A549 (cell line): ENCODE data around the gene TP53BP2. TPM values are rescaled to one million over a fixed set of nuclear protein-coding genes. Genes with fewer than 3 reads are reported as not detected.
A peak's percentile ranks its signal among the peaks of the same experiment; 100 is the strongest.

ENCODE experiments used
- ATAC-seq, 2 experiments: fragments of 200-7000 bp in 1 of 2; fragments of >200 bp in 1 of 2; cut with Nextera tagmentation in 1 of 2; cut with Tn5 transposase in 1 of 2; 3 replicates each; pipeline versions ENCODE4 v1.8.0 to v1.9.1; 2018 to 2020; ENCODE audit warnings: mild to moderate bottlenecking in 1 of 2, moderate library complexity in 1 of 2
- CTCF ChIA-PET: fragments of 300-600 bp; sonication (Branson Sonifier 250); formaldehyde crosslinking; extraction: SDS; loops from one replicate; lab custom pipeline; 2021; ENCODE audit warnings: antibody characterized with exemption, inconsistent platforms; lab: Yijun Ruan, JAX
- POLR2A ChIA-PET: fragments of 350-600 bp; formaldehyde crosslinking; extraction: SDS; loops from one replicate; lab custom pipeline; 2021; ENCODE audit warnings: antibody characterized with exemption, inconsistent platforms; lab: Yijun Ruan, JAX
- DNase-seq, 2 experiments: peaks; one replicate each; pipeline versions ENCODE4 v3.0.0 to v3.0.0-alpha.2; 2011 to 2016; ENCODE audit warnings: low read depth in 1 of 2, low spot score in 1 of 2
- FAIRE-seq: peaks from 2 replicates; lab custom pipeline; 2011; peaks lifted over from hg19 to GRCh38; lab: Jason Lieb, UNC
- H3K27ac ChIP-seq, 2 experiments: fragments of >200 bp; sonication (Bioruptor Twin); formaldehyde crosslinking; 3 replicates each; pipeline ENCODE4 v1.5.1; 2016 to 2017
- H3K4me1 ChIP-seq: fragments of >200 bp; sonication (Bioruptor Twin); formaldehyde crosslinking; 3 replicates; pipeline ENCODE4 v1.6.1; 2016
- H3K4me2 ChIP-seq: fragments of >200 bp; sonication (Bioruptor Twin); formaldehyde crosslinking; 3 replicates; pipeline ENCODE4 v1.6.1; 2016
- H3K4me3 ChIP-seq: fragments of >200 bp; sonication (Bioruptor Twin); formaldehyde crosslinking; 3 replicates; pipeline ENCODE4 v1.5.1; 2016
- H3K9me3 ChIP-seq: fragments of >200 bp; sonication (Bioruptor Twin); formaldehyde crosslinking; 3 replicates; pipeline ENCODE4 v1.6.1; 2016
- CEBPB ChIP-seq, 2 experiments: fragments of >200 bp in 1 of 2; sonication (Bioruptor Twin) in 1 of 2; formaldehyde crosslinking in 1 of 2; IDR thresholded peaks; 2 replicates each; pipeline ENCODE4 v1.6.1; 2012 to 2016
- CHD2 ChIP-seq: fragments of 150-350 bp; IDR thresholded peaks from 2 replicates; pipeline ENCODE4 v1.6.1; 2014; ENCODE audit warnings: low read length; ENCODE audit not compliant: partially characterized antibody
- CHD4 ChIP-seq: fragments of 200-600 bp; sonication (generic); IDR thresholded peaks from 2 replicates; pipeline ENCODE4 v1.6.1; 2016; ENCODE audit warnings: antibody characterized with exemption, mild to moderate bottlenecking, borderline replicate concordance
- FOSB ChIP-seq: fragments of 250-450 bp; sonication (Bioruptor Pico); IDR thresholded peaks from 2 replicates; pipeline ENCODE4 v1.5.0; 2020; ENCODE audit warnings: mild to moderate bottlenecking, moderate library complexity
- FOSL2 ChIP-seq, 2 experiments: fragments of 450-650 bp in 1 of 2; fragments of >200 bp in 1 of 2; sonication (Bioruptor Twin) in 1 of 2; formaldehyde crosslinking; IDR thresholded peaks; 2 replicates each; pipeline versions ENCODE4 v1.5.0 to v1.6.1; 2016 to 2020; ENCODE audit warnings: mild to moderate bottlenecking in 1 of 2, moderate library complexity in 1 of 2
- FOXS1 ChIP-seq: fragments of 250-450 bp; sonication (Bioruptor Pico); IDR thresholded peaks from 2 replicates; pipeline ENCODE4 v1.5.0; 2020; ENCODE audit warnings: mild to moderate bottlenecking, moderate library complexity
- GATA3 ChIP-seq: IDR thresholded peaks from 2 replicates; pipeline ENCODE4 v1.6.1; 2012; ENCODE audit warnings: borderline replicate concordance
- HDAC2 ChIP-seq: fragments of 200-600 bp; sonication (generic); IDR thresholded peaks from 2 replicates; pipeline ENCODE4 v1.6.1; 2016
- HEYL ChIP-seq: fragments of 250-450 bp; sonication (Bioruptor Pico); IDR thresholded peaks from 2 replicates; pipeline ENCODE4 v1.8.0; 2021; ENCODE audit warnings: mild to moderate bottlenecking, moderate library complexity
- HOXA7 ChIP-seq: fragments of 250-450 bp; sonication (Bioruptor Pico); IDR thresholded peaks from 2 replicates; pipeline ENCODE4 v1.5.0; 2020; ENCODE audit warnings: mild to moderate bottlenecking, moderate library complexity
- HOXB13 ChIP-seq: fragments of 250-450 bp; sonication (Bioruptor Pico); IDR thresholded peaks from 2 replicates; pipeline ENCODE4 v1.5.0; 2020; ENCODE audit warnings: low read depth, mild to moderate bottlenecking, moderate library complexity
- JUN ChIP-seq, 2 experiments: fragments of >200 bp; sonication (Bioruptor Twin); formaldehyde crosslinking; IDR thresholded peaks; 2 replicates in 1 of 2; 3 replicates in 1 of 2; pipeline ENCODE4 v1.6.1; 2016 to 2017
- JUNB ChIP-seq: fragments of >200 bp; sonication (Bioruptor Twin); formaldehyde crosslinking; IDR thresholded peaks from 2 replicates; pipeline ENCODE4 v1.6.1; 2016
- MYC ChIP-seq: IDR thresholded peaks from 2 replicates; pipeline ENCODE4 v1.6.1; 2012; ENCODE audit warnings: mild to moderate bottlenecking, inconsistent platforms, low read length, improper control_type of control experiment, borderline replicate concordance
- POLR2AphosphoS2 ChIP-seq: conservative IDR thresholded peaks from 2 replicates; pipeline ENCODE4 v1.6.1; 2012; ENCODE audit warnings: low read length, improper control_type of control experiment, inconsistent platforms
- RARB ChIP-seq: fragments of 250-450 bp; sonication (Bioruptor Pico); IDR thresholded peaks from 2 replicates; pipeline ENCODE4 v1.8.0; 2021; ENCODE audit warnings: mild to moderate bottlenecking, moderate library complexity
- RCOR1 ChIP-seq: fragments of 150-350 bp; IDR thresholded peaks from 2 replicates; pipeline ENCODE4 v1.6.1; 2014; ENCODE audit warnings: antibody characterized with exemption, low read length, low read depth
- REST ChIP-seq: fragments of 200-600 bp; sonication (generic); IDR thresholded peaks from 2 replicates; pipeline ENCODE4 v1.6.1; 2016; ENCODE audit warnings: antibody characterized with exemption, mild to moderate bottlenecking, moderate library complexity
- RFX5 ChIP-seq: fragments of 450-650 bp; IDR thresholded peaks from 2 replicates; pipeline ENCODE4 v1.7.1; 2014; ENCODE audit warnings: antibody characterized with exemption, mild to moderate bottlenecking, moderate library complexity
- SMC3 ChIP-seq: fragments of >200 bp; sonication (Bioruptor Twin); formaldehyde crosslinking; IDR thresholded peaks from 3 replicates; pipeline ENCODE4 v1.6.1; 2018; ENCODE audit warnings: inconsistent platforms
- SREBF2 ChIP-seq: fragments of 450-650 bp; IDR thresholded peaks from 2 replicates; pipeline ENCODE4 v1.6.1; 2014; ENCODE audit warnings: mild to moderate bottlenecking, moderate library complexity
- TFCP2L1 ChIP-seq: fragments of 250-450 bp; sonication (Bioruptor Pico); IDR thresholded peaks from 2 replicates; pipeline ENCODE4 v1.5.0; 2021; ENCODE audit warnings: mild to moderate bottlenecking
- TP53 ChIP-seq: fragments of 250-450 bp; sonication (Bioruptor Pico); IDR thresholded peaks from 2 replicates; pipeline ENCODE4 v1.5.0; 2021; ENCODE audit warnings: mild to moderate bottlenecking, moderate library complexity
- USF2 ChIP-seq: fragments of 450-650 bp; IDR thresholded peaks from 2 replicates; pipeline ENCODE4 v1.6.1; 2014; ENCODE audit warnings: antibody characterized with exemption
- ZSCAN20 ChIP-seq: fragments of 250-450 bp; sonication (Bioruptor Pico); IDR thresholded peaks from 2 replicates; pipeline ENCODE4 v1.8.0; 2022; ENCODE audit warnings: mild to moderate bottlenecking, moderate library complexity
- WGBS: methylation state at CpG from one replicate; pipeline ENCODE4 v1.1.6; 2017; ENCODE audit errors: missing lambda C conversion rate; 5-methylcytosine and 5-hydroxymethylcytosine counted together
- polyA plus RNA-seq, 4 experiments: library from polyadenylated mRNA; depleted of rRNA in 3 of 4; stranded (reverse); fragments of >200 nt; fragmentation: RNase III in 1 of 4; extraction: RNeasy Plus Mini Kit Qiagen cat#74134 plus additional on column Dnase treatment in 1 of 4; gene quantifications; 2 replicates in 3 of 4; 3 replicates in 1 of 4; pipeline ENCODE4 v1.2.3, GENCODE V29; 2011 to 2017

TP53BP2 gene
- polyA plus RNA-seq, 2 of the 4 experiments (the other 2 are of a cell fraction), result 14.0 to 33.5 TPM

- Histone ChIP-seq H3K9me3 (no peaks in the 10 kb centered on the region), H3K4me2 (peak overlapping the region; percentile 39), H3K27ac (peak overlapping the region; percentile 58 to 89), H3K4me3 (no peak overlapping the region), H3K4me1 (peaks cover 49% of the 10 kb centered on the region)
- ChIA-PET POLR2A (interaction anchor here (0.6 to 0.9 kb wide), 3 partner anchors 51 to 70 kb away, joined by 3 to 4 read pairs (median 3); no protein-coding TSS in a partner anchor), CTCF (interaction anchor here (0.8 to 3.1 kb wide), 7 partner anchors 8 to 77 kb away, joined by 3 to 12 read pairs (median 4); partner anchors contain the start of gene CAPN2)
- no peak for TF ChIP-seq FOSL2 (IDR thresholded peaks at IDR 0.05)
- peak; percentile 60; the same call in 1 of the 2 replicates for TF ChIP-seq FOSL2 (CRISPR knock-in tag; IDR thresholded peaks at IDR 0.05)
- no peak for TF ChIP-seq CEBPB (IDR thresholded peaks at IDR 0.05)
- TF ChIP-seq POLR2AphosphoS2, result peak; percentile 65; the same call in 1 of the 2 replicates
- TF ChIP-seq HDAC2, result no peak
- TF ChIP-seq CHD4, result no peak
- TF ChIP-seq GATA3, result peak; percentile 58; the same call in 1 of the 2 replicates
- TF ChIP-seq JUN (IDR thresholded peaks at IDR 0.05), result peak; percentile 23 to 30; a peak in 2 of 5 replicates
- no peak for TF ChIP-seq RFX5
- no peak for TF ChIP-seq RARB (CRISPR knock-in tag)
- TF ChIP-seq JUNB, result no peak
- no peak for TF ChIP-seq ZSCAN20 (CRISPR knock-in tag)
- ATAC-seq, result peak; percentile 55 to 65
- WGBS, result 61% methylated on average over 9 of the region's 9 CpGs
- FAIRE-seq, result no peak
- peak in 1 of 2 experiments; percentile 83 for DNase-seq
These were observed 69.5 kb downstream of the TP53BP2 start for GRCh38 chr1:223776075-223776814.

GRCh38 chr1:223775711-223776074, 70.1 kb downstream of the TP53BP2 start:
- TF ChIP-seq CHD2 (no peak), TP53 (CRISPR knock-in tag) (no peak), FOXS1 (no peak), MYC (no peak), SREBF2 (no peak), SMC3 (no peak), USF2 (no peak), HOXB13 (CRISPR knock-in tag) (no peak), FOSB (CRISPR knock-in tag) (no peak), TFCP2L1 (CRISPR knock-in tag) (no peak), FOSL2 (IDR thresholded peaks at IDR 0.05) (no peak), FOSL2 (CRISPR knock-in tag; IDR thresholded peaks at IDR 0.05) (no peak), HEYL (CRISPR knock-in tag) (no peak), RCOR1 (no peak), REST (no peak), POLR2AphosphoS2 (no peak), HOXA7 (CRISPR knock-in tag) (no peak)
- DNase-seq (no peak), FAIRE-seq (no peak), ATAC-seq (no peak)
- 60% methylated on average over 1 of the region's 1 CpG for WGBS
- peak overlapping the region; percentile 58 to 89 for H3K27ac ChIP-seq
- H3K9me3 ChIP-seq, result no peaks in the 10 kb centered on the region
- POLR2A ChIA-PET, result interaction anchor here (0.6 to 0.9 kb wide), 3 partner anchors 51 to 71 kb away, joined by 3 to 4 read pairs (median 3); no protein-coding TSS in a partner anchor
- H3K4me2 ChIP-seq, result peak overlapping the region; percentile 39
- CTCF ChIA-PET, result interaction anchor here (0.8 to 3.1 kb wide), 7 partner anchors 8 to 77 kb away, joined by 3 to 12 read pairs (median 4); partner anchors contain the start of gene CAPN2
- H3K4me1 ChIP-seq, result peaks cover 55% of the 10 kb centered on the region
- no peak overlapping the region for H3K4me3 ChIP-seq
